Epidermal melanocyte (primary cell): ENCODE data around the gene MYLK2.
"Not testable (repeated sequence)": the region's sequence is repeated elsewhere in the genome, so short reads cannot be mapped to it uniquely, and the experiment has no call there.

Experiments used
- DNase-seq: peaks from one replicate; pipeline ENCODE4 v3.0.0; 2011; ENCODE audit warnings: low spot score; ENCODE audit not compliant: insufficient read length

MYLK2 gene

DNA sequence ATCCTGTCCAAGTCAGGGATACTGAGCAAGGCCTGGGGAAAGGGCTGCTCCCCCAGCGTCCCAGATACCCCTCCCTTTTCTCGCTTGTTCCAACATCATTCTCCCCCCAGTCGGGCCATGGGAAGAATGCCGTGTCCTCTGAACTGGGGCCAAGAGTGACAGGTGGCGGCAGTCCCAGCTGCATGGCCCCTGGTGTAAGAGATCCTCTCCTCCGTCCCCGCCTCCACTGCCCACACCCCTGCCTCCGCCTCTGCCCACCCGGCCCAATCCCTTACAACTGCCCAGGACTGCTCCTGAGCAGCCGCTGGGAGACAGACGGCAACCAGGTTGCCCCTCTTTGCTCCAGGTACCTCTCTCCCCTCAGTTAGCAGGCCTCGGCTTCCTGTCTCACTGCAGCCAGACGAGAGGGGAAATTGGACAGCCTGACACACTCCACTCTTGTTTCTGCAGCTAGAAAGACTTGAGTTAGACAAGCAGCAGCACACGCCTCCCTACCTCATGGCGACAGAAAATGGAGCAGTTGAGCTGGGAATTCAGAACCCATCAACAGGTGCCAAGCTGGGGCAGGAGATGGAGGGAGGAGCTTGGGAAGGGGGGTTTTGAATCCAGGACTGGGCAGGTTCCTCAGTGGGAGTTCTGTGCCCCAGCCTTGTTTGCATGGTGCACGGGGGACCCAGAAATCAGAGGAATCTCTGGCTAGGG, at the start of gene MYLK2:
TSS of gene MYLK2 (plus strand) at position 274 of the 702 bp plus-strand sequence. CDS start at position 499, 225 bp downstream.
- no peak for DNase-seq

DNA sequence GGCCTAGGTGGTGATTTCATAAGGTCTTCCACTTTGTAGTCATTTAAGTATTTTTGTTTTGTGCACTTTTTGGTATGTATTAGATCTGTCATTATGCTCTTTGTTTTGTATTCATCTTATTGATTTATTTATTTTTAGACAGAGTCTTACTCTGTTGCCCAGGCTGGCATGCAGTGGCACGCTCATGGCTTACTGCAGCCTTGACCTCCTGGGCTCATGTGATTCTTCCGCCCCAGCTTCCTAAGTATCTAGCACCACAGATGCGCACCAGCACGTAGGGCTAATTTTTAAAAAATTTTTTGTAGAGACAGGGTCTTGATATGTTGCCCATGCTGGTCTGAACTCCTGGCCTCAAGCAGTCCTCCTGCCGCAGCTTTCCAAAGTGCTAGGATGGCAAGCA, 49.5 kb upstream of the MYLK2 start:
- no peak for DNase-seq

DNA sequence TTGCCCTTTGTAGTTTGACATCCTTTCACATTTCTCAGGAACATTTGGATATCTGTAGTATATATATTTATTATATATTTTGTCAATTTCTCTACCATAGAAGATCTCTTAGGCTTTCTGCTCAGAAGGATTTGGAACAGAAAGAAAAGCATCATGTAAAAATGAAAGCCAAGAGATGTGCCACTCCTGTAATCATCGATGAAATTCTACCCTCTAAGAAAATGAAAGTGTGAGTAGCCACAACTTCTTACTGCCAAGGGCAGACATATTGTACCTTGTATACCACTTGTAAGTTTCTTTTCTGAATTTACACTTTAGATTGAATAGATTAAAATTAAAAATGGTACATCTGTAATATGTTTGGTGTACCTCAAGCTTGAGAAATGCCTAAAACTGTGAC, 48.9 kb upstream of the MYLK2 start:
- no peak for DNase-seq

DNA sequence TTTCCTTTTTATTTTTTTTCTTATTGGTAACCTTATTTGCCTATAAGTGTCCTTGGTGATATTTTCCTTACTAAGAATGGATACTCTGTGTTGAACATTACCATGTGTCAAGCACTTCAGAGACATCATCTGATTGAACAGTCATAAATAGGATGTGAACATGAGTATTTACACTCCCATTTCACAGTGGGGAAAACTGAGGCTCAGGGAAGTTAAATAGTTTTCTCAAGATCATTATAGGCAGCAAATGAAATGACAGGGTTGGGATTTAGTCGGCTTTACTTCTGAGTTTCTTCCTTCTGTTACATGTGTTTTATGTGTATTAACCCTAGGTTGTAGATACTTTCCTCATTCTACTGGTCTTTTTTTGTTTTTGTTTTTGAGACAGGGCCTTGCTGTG, 44.7 kb upstream of the MYLK2 start:
- no peak for DNase-seq

DNA sequence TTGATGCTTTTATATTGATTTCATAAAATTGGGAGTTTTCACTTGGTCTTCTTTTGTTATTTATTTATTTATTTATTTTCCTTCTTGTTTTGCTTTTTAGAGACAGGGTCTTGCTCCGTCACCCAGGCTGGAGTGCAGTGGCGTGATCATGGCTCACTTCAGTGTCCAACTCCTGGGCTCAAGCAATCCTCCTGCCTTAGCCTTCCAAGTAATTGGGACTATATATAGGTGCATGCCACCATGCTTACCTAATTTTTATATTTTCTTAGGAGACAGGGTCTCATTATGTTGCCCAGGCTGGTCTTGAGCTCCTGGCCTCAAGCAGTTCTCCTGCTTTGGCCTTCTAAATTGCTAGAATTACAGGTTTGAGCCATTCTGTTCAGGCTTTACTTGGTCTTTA, 38.3 kb upstream of the MYLK2 start:
- no peak for DNase-seq

DNA sequence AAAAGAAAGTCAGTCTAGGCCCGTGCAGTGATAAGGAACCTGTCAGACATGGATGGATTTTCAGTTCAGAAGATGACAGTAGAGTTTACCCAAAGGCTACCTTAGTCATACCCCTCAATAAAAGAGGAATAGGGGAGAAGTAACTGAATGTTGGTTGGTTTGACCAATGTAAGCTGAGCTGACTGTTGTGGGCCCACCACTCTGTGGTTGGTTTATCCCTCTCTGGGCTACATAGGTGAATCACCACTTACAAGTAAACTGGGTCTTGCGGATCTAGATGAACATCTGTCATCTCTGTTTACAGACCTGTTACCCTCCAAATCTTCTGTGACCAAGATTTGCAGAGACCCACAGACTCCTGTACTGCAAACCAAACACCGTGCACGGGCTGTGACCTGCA, 37.2 kb upstream of the MYLK2 start:
- no peak for DNase-seq

DNA sequence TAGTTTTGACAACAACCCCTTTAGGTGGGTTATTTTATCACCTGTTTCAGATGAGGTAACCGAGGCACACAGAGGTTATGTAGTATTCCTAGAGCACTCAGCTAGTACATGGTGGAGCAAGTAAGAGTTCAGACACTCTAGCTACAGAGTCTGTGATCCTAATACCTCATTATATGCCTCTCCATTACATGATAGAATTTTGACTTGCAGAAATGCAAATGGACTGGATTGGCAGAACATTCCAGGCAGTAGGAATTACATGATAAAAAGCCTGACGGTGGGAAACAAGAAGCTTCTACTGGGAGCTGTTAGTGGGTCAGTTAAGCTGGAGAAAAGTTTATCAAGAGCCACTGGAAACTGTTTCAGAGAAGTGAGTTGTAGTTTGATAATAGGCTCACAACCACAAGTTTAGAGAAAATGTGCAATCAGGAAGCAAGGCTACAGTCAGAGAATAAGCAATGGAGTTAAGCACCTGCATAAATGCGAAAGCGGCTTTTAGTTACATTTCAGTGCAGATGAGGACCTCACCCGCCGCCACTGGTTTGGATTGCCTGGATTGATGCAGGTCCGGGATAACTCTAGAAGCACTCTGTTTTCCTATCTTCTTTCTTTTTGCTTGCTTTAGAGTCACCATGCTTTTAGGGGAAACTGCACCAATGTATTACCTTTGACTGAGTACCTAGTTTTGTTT, 34.7 kb upstream of the MYLK2 start:
- DNase-seq = no peak

DNA sequence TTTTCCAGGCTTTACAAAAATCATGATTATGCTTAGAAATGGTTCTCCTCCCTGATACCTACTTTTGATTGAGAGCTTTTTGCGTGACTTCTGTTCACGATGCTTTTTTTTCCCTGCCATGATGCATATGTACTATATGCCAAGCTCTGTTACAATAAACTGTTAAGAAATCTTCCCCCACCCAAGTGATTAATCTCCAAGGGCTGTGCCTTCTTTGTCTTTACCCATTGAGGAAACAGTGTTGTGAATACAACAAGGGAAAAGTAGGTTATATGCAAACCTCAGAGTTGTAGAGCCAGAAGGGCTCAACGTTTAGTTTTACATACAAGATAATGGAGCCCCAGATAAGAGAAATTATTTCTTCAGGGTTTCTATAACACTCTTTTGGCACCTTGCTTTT, 34.1 kb upstream of the MYLK2 start:
- no peak for DNase-seq

DNA sequence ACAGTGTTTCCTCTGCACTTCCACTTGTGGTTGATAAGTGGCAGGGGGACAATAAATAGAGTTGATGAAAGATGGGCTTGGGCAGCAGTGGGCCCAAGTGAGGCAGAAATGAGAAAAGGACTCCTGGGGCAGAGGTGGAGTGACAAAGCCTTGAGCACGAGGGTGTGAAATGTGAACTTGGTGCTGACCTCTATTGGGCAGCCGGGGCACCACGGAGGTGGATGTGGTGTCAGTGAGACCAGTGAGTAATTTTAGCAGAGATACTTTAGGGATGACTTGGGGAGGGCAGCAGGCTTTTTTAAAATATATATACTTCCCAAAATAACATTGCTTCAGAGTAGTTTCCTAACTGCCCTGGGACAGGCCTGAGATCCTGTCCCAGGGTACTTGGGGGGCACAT, 30.6 kb upstream of the MYLK2 start:
- no peak for DNase-seq

DNA sequence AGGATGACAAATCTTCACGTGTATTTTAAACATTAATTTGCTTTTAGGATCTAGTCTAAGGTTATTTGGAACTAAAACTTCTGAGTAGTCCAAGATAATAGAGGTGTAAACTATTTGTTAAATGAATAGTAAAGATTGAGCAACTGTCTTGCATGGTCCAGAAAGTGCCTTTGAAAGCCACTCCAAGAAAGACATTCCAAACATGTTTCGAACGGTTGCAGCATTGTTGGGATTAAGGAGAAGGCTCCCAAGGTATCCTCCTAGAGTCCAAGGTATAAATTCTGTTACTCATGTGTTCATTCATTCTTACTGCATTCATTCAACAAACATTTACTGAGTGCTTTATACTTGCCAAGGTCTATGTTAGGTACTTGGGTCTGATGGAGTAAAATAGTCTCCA, 28.8 kb upstream of the MYLK2 start:
- DNase-seq = no peak

DNA sequence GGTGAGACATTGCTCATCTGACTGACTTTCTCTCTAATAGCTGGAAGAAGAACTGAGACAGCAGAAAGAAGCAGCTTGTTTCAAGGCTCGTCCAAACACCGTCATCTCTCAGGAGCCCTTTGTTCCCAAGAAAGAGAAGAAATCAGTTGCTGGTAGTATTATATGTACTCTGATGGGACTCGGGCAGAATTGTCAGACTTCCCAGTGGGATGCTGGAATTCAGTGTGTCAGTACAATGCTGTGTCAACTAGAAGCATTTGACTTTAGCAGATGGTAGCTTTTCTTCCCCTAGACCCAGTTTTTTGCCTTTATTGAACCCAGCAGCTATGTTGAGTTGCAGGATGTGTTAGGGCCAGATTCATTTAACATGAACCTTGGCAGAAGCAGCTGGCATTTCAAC, 21.8 kb upstream of the MYLK2 start:
- no peak for DNase-seq

DNA sequence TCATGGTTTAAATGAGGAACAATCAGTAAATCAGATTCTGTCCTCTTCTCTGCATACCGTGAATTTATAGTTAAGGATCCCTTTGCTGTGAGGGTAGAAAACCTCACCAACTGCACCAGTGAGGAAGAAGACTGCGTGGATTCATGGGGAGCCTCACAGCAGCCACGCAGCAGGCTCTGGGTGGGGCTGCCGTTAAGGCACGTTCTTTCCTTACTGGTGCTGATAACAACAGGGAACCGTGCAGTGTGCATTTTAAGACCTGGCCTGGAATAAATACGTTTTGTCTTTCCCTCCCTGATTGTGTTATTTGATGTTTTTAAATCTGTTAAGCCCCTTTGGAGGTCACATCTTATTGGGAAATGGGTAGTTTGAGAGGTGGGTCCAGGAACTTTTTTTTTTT, 17.6 kb upstream of the MYLK2 start:
- DNase-seq = no peak

DNA sequence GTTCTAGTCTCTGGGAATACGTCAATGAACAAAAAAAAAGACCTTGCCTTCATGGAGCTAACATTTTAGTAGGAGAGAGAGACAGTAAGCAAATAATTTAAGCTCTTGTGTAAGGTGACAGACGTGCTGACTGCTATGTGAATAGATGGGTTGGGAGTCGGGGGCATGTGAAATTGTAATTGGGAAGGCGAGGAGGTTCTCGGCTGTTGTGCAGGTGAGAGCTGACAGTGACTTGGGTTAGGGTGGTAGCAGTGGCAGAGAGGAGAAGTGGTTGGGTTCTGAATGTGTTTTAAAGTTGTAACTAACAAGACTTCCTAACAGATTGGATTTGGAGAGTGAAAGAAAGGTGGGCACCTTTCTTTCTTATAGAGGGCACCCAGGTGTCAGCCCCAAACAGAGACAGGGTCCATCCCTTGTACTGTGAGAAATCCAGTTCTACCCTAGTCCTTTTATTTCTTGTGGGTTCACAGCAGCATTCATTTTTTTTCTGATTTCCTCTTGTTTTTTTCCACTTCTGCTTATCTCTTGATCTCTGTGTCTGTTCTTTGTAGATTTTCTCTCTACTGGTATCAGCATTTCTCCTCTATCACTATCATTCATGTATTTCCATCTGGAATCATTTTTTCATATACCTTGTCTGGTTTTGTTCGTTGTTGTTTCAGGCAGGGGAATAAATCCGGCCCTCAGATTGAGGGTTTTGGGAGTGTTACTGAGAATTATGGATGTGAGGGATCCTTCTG, 15.4 kb upstream of the MYLK2 start:
- DNase-seq = no peak

DNA sequence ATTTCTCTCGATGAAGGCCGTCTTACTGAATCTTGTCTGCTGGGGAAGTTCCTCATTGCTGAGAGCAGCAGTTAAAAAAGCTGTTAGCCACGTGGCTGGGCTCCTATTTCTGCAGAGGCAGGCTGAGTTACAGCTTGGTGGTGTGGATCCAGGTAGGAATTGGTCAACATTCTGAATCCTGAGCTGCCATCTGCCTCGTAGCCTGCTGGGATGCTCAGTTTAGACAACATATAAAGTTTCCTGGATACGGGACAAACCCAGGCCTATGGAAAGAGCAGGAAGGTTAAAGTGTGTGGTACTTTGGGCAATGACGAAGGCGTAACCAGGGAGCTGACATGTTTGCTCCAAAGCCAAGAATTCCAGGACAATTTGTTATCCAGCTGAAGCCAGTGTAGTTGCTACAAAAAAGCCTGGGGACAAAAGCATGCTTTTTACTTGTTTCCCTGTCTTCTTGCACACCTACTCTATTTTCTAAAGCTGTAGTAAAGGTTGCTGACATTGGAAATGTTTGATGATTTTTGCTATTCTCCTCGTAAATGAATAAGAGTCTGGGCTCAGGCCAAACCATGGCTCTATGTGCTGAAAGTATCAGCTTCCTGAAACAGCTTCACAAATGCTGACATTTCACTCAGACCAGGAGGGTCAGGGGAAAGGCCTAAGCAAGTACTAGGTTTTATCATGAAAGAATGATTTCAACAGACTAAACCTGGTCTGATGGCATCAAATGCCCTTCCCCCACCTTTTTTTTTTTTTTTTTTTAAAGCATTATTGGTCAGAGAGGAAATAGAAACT, 12.4 kb upstream of the MYLK2 start:
- no peak for DNase-seq

DNA sequence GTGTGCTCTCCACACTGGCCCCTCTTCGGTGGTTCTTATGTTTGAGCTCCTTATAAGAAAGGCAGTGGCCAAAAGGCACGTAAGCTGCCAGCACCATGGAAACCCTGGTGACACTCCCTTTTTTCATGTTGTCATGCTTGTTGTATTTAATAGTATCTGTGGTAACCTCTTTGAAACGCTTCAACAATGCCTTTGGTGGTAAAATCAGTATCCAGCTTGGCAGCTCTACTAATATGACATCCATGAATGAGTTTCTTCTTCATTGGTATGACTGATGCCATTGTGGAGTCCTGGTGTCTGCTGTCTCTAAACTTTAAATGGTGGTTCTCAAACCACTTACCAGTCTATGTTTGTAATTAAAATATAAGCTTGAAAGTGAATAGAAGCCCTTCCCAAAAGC, 10.7 kb upstream of the MYLK2 start:
- DNase-seq = no peak

DNA sequence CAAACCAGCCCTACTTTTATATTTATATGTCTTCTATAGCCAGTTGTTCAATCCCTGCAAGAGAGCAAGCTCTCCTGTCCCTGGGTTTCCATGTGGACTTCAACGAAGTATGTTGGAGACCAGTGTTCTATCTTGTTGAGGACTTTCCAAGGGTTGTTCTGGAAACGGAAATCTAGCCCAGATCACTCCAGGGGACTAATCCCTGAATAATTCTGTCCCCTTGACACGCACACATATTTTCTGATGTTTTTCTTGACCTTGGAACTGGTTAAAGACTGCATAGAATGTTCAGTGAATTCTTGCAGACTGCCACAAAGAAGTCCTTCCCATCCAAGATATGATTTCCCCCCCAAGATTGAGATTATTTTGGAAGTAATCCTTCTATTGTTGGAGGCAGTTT, 9.5 kb upstream of the MYLK2 start:
- no peak for DNase-seq

DNA sequence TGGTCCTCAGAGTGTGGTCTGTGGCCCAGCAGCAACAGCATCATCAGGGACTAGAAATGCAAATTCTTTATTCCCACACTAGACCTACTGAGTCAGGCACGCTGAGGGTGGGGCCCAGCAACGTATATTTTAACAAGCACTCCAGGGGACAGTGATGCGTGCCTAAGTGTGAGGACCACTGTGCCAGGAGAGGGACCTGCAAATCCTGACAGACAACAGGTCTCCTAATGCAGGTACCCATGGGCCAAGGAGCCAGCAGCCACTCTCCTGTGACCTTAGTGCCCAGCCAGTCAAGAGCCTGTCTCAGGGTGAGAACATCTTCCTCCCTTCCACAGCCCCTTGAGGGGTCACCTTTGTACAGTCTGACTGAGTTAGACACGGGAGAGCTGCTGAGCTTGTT, 8.0 kb upstream of the MYLK2 start:
- DNase-seq = no peak

DNA sequence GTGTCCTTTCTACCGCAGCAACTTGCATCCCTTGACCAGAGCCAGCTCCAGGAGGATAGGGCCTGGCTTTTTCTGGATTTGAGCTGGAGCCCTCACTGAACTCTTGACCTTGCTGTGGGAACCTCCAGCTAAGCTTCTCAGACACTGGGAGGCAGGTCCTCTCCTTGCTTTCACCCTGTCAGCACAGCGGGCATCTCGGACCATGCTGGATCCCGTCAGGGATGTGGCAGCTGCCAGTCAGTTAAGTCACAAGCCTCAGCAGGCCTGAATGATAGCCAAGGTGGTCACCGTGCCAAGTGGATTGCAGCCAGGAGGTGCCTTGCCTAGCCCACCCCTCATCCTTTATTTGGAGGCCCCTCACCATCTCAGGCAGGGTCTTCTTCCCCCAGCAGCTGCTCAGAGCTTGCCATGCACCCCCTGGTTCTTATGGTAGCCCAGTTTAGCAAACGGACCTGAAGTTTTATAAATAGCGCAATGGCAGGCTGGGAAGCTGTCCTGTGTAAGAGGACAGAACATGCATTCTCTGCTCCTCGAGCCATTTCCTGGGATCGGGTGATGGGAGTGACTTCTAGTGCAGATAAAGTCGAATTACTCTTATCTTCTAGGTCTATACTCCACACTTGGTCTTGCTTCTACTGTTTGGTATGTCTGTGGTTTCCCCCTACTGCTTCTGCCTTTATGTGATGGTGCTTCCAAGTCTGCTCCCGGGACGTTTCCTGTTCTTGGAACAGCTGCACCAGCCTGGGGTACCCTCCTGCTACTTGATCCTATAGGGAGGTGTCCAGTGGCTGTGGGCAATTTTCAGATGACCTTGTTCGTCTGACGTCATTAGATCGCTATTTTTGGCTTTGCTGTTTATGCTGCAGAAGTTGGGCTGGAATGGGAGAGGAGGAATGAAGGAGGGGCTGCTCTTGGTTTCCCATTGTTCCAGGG, 7.1 kb upstream of the MYLK2 start:
- no peak for DNase-seq

DNA sequence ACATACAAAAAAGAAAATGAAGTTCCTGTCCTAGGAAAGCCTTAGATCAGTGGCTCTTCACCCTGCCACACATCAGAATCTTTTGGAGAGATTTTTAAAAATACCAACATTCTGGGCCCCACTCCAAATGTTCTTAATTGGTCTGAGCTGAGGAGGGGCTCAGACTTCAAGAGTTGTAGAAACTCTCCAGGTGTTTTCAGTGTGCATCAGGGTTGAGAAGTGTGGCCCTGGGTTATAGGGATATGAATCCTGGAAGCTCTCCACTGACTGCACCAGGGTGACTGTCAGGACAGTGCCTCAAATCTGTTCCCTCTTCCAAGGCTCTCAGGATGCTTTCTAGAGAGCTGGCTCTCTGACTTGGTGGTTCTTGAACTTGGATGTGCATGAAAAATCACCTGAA, 5.5 kb upstream of the MYLK2 start:
- no peak for DNase-seq

DNA sequence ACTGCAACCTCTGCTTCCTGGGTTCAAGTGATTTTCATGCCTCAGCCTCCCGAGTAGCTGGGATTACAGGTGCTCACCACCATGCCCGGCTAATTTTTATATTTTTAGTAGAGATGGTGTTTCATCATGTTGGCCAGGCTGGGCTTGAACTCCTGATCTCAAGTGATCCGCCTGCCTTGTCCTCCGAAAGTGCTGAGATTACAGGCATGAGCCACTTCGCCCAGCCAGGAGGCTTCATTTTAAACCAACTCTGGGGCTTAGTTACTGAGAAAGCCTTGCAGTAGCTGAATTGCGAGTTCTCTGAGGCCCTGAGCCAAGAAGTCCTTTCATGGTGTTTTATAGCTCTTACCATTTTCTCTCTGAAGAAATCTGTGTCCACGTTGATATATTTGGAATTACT, 5.0 kb upstream of the MYLK2 start:
- not testable (repeated sequence) for DNase-seq
